SU-DHL-6 (cell line): Measurements from ENCODE around the gene WSCD2.

Experiments used
- CTCF ChIP-seq: fragments of 200-600 bp; sonication (generic); IDR thresholded peaks from one replicate; pipeline ENCODE4 v1.5.1; 2017; ENCODE audit warnings: antibody characterized with exemption, mild to moderate bottlenecking, low read length, moderate library complexity; ENCODE audit not compliant: insufficient read depth, poor library complexity, severe bottlenecking
- EZH2phosphoT487 ChIP-seq: fragments of 200-600 bp; sonication (generic), shearing (Covaris generic); conservative IDR thresholded peaks from 2 replicates; pipeline ENCODE4 v1.6.1; 2018; ENCODE audit warnings: mild to moderate bottlenecking, antibody characterized with exemption, low read length, moderate library complexity, mixed read lengths

- no peak for TF ChIP-seq CTCF
- TF ChIP-seq EZH2phosphoT487 = no peak
These were observed 9.7 kb upstream of the WSCD2 start for GRCh38 chr12:108119126-108119973.
